Ishikawa (cell line): Measurements from ENCODE around the gene RAPGEF5.

ENCODE experiments used
- NFIC ChIP-seq: IDR thresholded peaks from 2 replicates; pipeline ENCODE4 v1.6.1; 2012
- ZBTB7A ChIP-seq: IDR thresholded peaks from 2 replicates; pipeline ENCODE4 v1.6.1; 2012; ENCODE audit warnings: low read depth

DNA sequence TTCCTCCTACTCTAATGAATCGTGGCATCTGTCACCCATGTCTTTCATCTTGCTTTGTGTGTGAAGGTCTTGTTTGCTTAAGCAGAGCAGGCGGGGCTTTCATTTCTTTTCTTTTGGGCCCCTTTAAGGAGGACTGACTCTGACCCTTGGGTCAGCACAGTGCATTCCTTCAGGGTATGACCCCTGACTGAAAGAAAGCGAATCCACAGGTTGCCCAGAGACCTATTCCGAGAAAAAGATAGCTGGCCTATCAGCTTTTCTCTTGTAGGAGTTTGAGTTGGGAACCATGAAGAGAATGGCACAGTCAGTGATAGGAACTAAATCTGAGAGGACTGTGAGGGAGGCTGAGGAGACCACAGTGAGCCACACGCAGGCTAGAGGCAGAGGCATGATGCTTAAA, 218.1 kb downstream of the RAPGEF5 start:
- no peak for TF ChIP-seq ZBTB7A
- TF ChIP-seq NFIC, result no peak
